DND-41 (cell line): Measurements from ENCODE around the gene ARVCF.

Source experiments
- CTCF ChIP-seq: IDR thresholded peaks from 2 replicates; pipeline ENCODE4 v1.5.1; 2012; ENCODE audit warnings: borderline replicate concordance, low read length, moderate library complexity, mild to moderate bottlenecking; ENCODE audit not compliant: poor library complexity, severe bottlenecking; ENCODE audit errors: extremely low read depth
- EZH2 ChIP-seq: IDR thresholded peaks from 3 replicates; pipeline ENCODE4 v1.6.1; 2012; ENCODE audit warnings: borderline replicate concordance, low read depth, mild to moderate bottlenecking, moderate library complexity, low read length, inconsistent platforms; ENCODE audit not compliant: severe bottlenecking

GRCh38 chr22:19991395-19991644, 25.3 kb downstream of the ARVCF start:
- TF ChIP-seq CTCF (no peak), EZH2 (no peak)
